Suppressor macrophage treated with lipopolysaccharide for 4 hours (primary cell): ENCODE results near the gene MPND.

Experiments used
- DNase-seq: peaks from one replicate; pipeline ENCODE4 v3.0.0-alpha.2; 2020

Gene MPND

GRCh38 chr19:4343370-4344307 is at the start of gene MPND:
MPND (plus strand) TSS chr19:4343562; CDS start chr19:4343594, 32 bp downstream.
- DNase-seq, result peak; percentile 93

DNA sequence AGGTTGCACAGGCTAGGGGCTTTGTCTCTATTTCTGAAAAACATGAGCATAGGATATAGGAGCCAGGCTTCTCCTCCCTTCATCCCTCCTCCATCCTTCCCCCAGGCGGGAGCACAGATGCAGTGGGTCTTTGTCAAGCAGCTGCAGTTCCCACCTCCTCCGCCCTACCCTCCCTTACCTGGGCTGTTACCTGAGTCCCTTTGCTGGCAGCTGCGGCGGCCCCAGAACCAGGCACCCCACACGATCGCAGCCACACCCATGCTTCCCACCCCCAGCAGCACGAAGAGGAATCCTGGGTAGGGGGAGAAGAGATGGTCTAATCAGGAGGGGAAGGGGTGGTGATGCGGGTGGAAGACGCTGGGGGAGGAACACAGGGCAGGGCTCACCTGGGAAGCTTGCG is 49.0 kb upstream of the MPND start:
- DNase-seq, result no peak

GRCh38 chr19:4295972-4296771 is 47.2 kb upstream of the MPND start:
- no peak for DNase-seq

- no peak for DNase-seq
Measured at GRCh38 chr19:4297901-4298809, 45.2 kb upstream of the MPND start.

DNA sequence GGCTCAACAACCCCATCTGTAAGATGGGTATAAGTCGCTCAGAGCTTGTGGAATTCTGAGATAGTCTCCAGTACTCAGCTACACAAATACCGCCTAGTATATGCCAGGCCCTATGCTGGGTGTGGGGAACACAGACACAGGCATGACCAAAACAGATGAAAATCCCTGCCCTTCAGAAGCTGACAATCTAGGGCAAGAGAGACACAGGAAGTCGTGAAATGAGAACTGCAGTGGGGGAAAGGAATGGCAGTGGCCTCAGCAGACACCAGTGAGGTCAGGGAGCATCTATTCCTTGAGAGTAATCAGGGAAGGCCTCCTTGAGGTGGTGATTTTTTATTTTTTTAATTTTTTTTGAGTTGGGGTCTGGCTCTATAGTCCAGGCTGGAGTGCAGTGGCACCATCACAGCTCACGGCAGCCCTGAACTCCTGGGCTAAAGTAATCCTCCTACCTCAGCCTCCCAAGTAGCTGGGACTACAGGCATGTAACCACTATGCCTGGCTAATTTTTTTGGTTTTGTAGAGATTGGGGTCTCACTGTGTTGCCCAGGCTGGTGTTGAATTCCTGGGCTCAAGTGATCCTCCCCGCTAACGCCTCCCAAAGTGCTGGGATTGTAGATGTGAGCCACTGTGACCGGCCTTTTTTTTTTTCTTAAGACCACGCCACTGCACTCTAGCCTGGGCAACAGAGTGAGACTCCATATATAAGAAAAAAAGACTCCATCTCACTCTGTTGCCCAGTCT is 44.4 kb upstream of the MPND start:
- no peak for DNase-seq

DNA sequence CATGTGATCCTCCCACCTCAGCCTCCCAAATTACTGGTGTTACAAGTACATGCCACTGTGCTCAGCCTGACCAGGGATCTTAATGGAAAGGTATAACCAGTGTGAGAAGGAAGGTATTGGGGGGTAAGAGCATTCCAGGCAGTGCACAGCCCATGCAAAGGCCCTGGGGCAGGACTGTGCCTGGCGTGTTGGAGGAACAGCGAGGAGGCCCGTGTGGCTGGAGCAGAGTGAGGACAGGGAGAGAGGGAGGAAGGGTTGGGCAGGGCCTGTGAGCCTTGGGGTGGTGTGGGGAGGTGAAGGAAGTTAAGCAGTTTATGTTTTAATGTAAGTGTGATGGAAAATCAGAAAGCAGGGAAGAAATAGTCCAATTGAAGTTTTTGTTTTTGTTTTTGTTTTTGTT is 42.8 kb upstream of the MPND start:
- DNase-seq, result no peak

GRCh38 chr19:4301590-4302242 is 41.6 kb upstream of the MPND start:
- no peak for DNase-seq

DNA sequence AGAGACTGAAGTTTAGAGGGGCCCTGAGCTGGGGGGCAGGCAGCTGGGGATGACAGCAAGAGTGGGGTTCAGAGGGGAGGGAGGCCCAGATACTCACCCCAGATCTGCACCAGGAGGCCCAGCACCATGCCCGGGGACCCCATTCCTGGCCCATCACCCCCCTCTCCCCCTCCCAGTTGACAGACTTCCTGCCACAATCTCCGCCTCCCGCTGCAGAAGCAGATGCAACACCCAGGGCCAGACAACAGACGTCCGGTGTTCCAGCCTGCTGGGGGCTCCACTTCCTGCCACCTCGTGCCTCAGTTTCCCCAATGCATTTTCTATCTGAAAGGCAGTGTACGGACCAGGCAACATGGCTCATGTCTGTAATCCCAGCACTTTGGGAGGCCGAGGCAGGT is 41.1 kb upstream of the MPND start, which contains the start of gene TMIGD2:
TSS of gene TMIGD2 (minus strand) at position 147 of the 398 bp plus-strand sequence. CDS start at position 143, 4 bp downstream.
- DNase-seq, result no peak

DNA sequence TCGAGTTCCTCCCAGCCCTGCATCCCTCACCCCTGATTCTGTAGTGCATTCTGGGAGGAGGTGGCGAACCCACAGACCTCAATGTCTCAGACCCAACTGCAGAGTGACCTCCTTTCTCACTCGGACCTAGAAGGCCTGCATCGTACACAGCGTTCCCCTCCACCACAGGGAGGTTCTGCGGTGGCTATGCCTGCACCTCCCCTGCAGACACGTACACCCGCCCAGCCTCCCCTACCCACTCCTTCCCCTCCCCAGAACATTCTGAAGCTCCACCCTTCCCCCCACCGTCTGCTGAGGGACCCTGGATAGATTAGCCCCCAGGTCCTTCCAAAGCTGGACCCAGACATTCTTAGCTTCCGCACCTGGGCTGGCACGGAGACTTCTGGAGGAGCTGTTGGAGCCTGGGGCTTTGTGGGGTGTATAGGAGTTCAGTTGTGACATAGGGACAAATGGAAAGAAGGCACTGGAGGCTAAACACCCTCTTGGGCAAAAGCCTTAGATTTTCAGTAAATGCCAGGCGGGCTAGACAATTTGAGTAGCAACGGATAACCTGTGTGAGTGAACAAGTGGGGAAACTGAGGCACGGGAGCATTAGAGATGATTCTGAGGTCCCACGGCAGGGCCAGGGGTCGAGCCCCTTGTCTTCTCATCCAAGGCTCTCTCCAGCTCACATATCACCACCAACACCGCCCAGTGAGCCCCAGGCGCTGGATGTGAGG is 39.4 kb upstream of the MPND start:
- no peak for DNase-seq

GRCh38 chr19:4304538-4305256 is 38.7 kb upstream of the MPND start, which contains the start of gene FSD1:
FSD1 (plus strand) TSS chr19:4304598; CDS start chr19:4304747, 149 bp downstream.
- DNase-seq, result peak; percentile 43

DNA sequence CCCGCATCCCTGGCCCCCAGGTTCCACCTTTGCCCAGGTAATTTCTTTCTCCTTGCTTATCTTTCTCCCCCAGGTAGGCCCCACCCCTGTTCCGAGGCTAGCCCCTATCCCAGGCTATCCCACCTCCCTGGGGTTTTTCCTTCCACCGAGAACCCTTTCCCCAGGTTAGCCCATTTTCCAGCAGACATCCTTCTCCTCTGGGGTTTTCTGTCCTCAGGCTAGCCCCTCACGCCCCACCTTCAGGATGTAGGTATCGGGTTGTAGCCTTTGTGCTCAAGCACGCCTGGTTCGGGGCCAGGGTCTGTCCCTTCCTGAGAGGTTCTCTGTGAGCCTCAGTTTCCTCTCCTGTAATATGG is 38.1 kb upstream of the MPND start:
- no peak for DNase-seq

DNA sequence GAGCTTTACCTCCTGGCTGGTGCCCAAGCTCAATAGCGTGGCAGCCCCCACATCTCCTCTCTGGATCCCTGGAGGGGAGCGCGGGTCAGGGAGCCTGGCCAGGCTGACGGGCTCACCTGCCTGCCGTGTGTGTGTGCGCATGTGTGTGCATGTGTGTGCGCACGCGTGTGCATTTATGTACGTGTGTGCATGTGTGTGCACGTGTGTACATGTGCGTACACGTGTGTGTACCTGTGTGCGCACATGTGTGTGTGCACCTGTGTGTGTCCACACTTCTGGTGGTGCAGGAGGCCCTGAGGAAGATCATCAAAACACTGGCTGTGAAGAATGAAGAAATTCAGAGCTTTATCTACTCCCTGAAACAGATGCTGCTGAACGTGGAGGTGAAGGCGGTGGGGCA is 37.7 kb upstream of the MPND start:
- no peak for DNase-seq

DNA sequence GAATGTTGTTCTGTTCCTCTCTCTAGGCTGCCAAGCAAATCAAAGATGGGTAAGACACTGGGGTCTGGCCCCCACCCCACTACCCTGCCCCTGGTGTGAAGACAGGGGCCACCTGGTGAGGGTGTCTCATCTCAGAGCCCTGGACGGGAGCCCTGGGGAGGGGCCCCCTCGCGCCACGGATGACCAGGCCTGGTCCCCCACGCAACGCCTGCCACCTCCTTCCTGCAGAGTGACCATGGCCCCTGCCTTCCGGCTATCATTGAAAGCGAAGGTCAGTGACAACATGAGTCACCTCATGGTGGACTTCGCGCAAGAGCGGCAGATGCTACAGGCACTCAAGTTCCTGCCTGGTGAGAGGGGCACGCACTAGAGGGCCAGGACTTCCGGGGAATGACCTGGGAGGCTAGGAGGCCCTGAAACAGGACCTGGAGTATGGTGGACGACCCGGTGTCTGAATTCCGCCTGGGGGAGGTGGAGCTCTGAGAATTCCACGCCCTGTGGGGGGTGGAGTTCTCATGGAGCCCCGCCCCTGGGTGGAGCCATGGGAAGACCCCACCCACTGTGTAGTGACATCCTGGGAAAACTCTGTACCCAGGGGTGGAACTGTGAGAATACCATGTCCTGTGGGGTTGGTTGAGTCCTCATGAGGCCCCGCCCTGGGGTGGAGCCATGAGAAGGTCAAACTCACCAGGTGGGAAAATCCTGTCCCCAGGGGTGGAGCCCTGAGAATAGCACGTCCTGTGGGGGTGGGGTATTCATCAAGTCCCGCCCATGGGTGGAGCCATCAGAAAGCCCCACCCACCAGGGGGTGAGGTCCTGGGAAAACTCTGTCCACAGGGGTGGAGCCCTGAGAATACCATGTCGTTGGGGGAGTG is 32.9 kb upstream of the MPND start:
- no peak for DNase-seq

DNA sequence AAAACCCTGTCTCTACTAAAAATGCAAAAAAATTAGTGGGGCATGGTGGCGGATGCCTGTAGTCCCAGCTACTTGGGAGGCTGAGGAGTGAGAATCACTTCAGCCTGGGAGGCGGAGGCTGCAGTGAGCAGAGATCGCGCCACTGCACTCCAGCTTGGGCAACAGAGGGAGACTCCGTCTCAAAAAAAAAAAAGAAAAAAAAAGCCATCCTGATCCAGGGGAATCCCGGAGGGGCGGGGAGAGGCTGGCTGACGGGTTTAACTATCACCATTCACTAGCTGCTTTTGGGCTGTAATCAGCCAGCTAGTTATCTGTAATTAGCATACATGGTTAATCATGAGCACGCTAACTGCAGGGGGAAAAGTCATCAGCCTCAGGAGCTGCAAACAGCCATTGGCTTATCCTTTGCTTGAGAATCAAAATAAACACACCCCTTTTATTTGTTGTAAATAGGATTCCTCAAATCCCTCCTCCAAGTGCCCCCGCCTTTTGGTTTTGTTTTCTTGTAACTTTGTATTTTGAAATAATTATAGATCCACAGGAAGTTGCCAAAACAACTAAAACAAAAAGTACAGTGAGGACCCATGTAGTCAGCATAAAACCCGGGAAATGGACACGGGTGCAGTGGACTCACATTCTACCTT is 29.4 kb upstream of the MPND start:
- peak; percentile 70 for DNase-seq

DNA sequence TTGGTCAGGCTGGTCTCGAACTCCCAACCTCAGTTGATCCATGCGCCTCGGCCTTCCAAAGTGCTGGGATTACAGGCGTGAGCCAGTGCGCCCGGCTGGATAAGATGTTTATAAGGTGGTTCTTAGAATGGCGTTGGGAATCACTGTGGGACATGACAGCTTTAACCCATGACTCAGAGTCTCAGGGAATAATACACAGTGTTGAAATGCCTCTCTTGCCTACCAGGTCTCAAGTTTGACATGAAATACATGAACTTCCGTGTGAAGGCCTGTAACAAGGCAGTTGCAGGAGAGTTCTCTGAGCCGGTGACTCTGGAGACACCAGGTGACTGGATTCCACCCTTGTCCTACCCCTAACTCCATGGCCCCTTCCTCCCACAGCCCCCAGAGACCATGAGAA is 26.4 kb upstream of the MPND start:
- no peak for DNase-seq

DNA sequence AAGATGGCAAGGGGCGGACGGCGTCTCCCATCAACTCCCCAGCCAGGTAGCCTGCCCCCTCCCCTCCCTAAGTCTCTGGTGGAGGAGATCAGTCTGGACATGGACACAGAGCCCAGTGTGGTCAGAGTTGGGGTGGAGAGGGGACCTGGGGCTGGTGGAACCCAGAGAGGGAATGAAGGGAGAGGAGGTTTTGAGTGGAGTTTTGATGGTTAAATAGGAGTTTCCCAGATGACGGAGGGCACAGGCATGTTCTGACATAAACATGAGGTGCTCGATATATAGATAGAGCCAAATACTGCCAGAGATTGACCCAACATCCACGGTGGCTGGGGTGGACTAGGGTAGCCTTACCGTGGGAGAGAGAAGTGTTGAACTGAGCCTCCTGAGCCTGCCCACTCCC is 24.9 kb upstream of the MPND start:
- no peak for DNase-seq

DNA sequence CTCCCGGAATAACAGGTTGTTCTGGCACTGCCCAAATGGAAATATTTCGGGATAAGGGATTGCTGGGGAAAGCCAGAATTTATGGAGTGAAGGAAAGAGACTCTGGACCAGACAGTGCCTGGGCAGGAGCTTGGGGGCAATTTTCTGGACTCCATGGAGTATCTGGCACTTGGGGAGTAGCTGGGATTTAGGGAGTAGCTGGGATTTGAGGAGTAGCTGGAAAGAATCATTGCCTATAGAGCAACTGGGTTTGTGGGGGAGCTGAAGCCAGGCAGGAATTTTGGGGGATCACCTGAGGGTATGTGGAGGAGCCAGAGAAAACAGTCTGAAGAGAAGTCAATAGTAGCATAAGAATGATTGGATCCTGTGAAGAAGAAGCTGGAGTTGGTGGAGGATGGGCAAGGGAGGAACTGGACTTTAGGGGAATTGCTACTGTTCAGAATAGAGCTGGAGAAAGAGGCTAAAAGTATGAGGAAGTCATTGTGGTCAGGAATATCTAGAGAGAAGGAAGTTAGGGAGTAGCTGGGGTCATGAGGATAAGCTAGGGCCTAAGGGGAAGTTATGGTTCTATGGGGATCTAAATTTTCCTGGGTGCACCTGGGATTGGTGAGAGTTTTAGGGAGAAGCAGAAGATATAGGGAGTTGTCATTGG is 24.2 kb upstream of the MPND start:
- peak; percentile 46 for DNase-seq

- DNase-seq, result no peak
Measured at GRCh38 chr19:4320419-4320818, 22.9 kb upstream of the MPND start.
